HEK293T (cell line): ENCODE data around the gene HNRNPH2.
A peak's percentile ranks its signal among the peaks of the same experiment; 100 is the strongest.

Experiments
- CTCF ChIA-PET: fragments of 350-600 bp; formaldehyde crosslinking; extraction: SDS; loops from one replicate; lab custom pipeline; 2021; ENCODE audit warnings: antibody characterized with exemption, inconsistent platforms; lab: Yijun Ruan, JAX
- POLR2A ChIA-PET: fragments of 350-600 bp; formaldehyde crosslinking; extraction: SDS; loops from one replicate; lab custom pipeline; 2020; ENCODE audit warnings: antibody characterized with exemption, inconsistent platforms; lab: Yijun Ruan, JAX
- DNase-seq: peaks from one replicate; pipeline ENCODE4 v3.0.0; 2012; ENCODE audit warnings: mixed read lengths; ENCODE audit errors: extremely low spot score
- ARNT ChIP-seq: fragments of 450-650 bp; IDR thresholded peaks from 2 replicates; pipeline ENCODE4 v1.6.1; 2017; ENCODE audit warnings: mild to moderate bottlenecking
- BHLHE40 ChIP-seq: fragments of 450-650 bp; IDR thresholded peaks from 2 replicates; pipeline ENCODE4 v1.6.1; 2016; ENCODE audit warnings: mild to moderate bottlenecking, moderate library complexity, borderline replicate concordance
- CTBP1 ChIP-seq: fragments of 450-650 bp; IDR thresholded peaks from 2 replicates; pipeline ENCODE4 v1.6.1; 2016; ENCODE audit warnings: borderline replicate concordance
- ELF4 ChIP-seq: fragments of 450-650 bp; IDR thresholded peaks from 2 replicates; pipeline ENCODE4 v1.6.1; 2017; ENCODE audit warnings: antibody characterized with exemption
- FOXA1 ChIP-seq: fragments of 450-650 bp; IDR thresholded peaks from 2 replicates; pipeline ENCODE4 v1.6.1; 2016; ENCODE audit warnings: mild to moderate bottlenecking
- FOXK2 ChIP-seq: fragments of 450-650 bp; IDR thresholded peaks from 2 replicates; pipeline ENCODE4 v1.6.1; 2016; ENCODE audit warnings: mild to moderate bottlenecking
- FOXM1 ChIP-seq: fragments of 450-650 bp; IDR thresholded peaks from 2 replicates; pipeline ENCODE4 v1.6.1; 2017; ENCODE audit warnings: mild to moderate bottlenecking, borderline replicate concordance
- HDGF ChIP-seq: fragments of 450-650 bp; IDR thresholded peaks from 2 replicates; pipeline ENCODE4 v1.6.1; 2017; ENCODE audit warnings: antibody characterized with exemption, borderline replicate concordance
- L3MBTL2 ChIP-seq: fragments of 450-650 bp; conservative IDR thresholded peaks from 2 replicates; pipeline ENCODE4 v1.6.1; 2016; ENCODE audit warnings: mild to moderate bottlenecking
- LEF1 ChIP-seq: fragments of 450-650 bp; IDR thresholded peaks from 2 replicates; pipeline ENCODE4 v1.6.1; 2017; ENCODE audit warnings: mild to moderate bottlenecking, borderline replicate concordance
- NFRKB ChIP-seq: fragments of 450-650 bp; IDR thresholded peaks from 2 replicates; pipeline ENCODE4 v1.6.1; 2016; ENCODE audit warnings: mild to moderate bottlenecking, moderate library complexity
- SP1 ChIP-seq: fragments of 450-650 bp; IDR thresholded peaks from 2 replicates; pipeline ENCODE4 v1.6.1; 2017
- SUZ12 ChIP-seq: fragments of 450-650 bp; IDR thresholded peaks from 2 replicates; pipeline ENCODE4 v1.6.1; 2016; ENCODE audit warnings: mild to moderate bottlenecking
- TARDBP ChIP-seq: fragments of 450-650 bp; IDR thresholded peaks from 2 replicates; pipeline ENCODE4 v1.6.1; 2016
- ZNF384 ChIP-seq: fragments of 450-650 bp; IDR thresholded peaks from 2 replicates; pipeline ENCODE4 v1.6.1; 2016
- TF ChIP-seq, protein P1 (sequence below): fragments of 450-650 bp; IDR thresholded peaks from 2 replicates; pipeline ENCODE4 v1.6.1; 2016

Gene HNRNPH2

DNA sequence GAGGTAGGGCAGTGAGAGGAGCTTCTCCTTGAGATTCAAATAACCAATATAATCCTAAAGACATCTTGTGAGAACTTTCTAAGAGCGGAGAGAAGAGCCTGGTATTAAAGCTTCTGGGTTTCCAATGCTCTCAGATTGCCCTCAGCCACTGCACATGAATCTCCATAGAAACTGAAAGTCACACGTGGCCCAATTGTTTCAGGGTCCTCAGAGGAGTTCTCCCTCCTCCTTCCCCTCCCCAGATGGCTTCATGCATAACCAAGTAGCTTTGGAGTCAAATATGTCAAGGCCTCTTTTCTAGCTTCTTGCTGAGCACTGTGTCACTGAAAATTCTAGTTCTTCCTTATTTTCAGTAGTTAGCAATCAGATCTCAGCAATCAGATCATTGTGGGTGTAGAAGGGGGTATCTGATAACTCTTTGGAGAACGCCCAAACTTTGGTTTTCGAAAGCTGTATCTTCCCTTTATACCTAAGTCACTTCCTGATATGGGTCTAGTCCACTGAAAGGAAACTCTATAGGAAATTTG, 24.3 kb upstream of the HNRNPH2 start:
- DNase-seq: no peak
- POLR2A ChIA-PET: interaction anchor here (0.9 to 1.3 kb wide), 3 partner anchors 13 to 36 kb away, joined by 3 to 7 read pairs (median 4); partner anchors contain the start of gene TIMM8A
- CTCF ChIA-PET: no interaction called here
- TF ChIP-seq ARNT (no peak), TARDBP (no peak), CTBP1 (no peak), NFRKB (no peak), FOXM1 (no peak), FOXA1 (no peak), ELF4 (no peak), ZNF384 (no peak), SP1 (no peak), HDGF (no peak), FOXK2 (no peak), SUZ12 (no peak), LEF1 (no peak), BHLHE40 (no peak), L3MBTL2 (no peak)
- TF ChIP-seq, protein P1, sequence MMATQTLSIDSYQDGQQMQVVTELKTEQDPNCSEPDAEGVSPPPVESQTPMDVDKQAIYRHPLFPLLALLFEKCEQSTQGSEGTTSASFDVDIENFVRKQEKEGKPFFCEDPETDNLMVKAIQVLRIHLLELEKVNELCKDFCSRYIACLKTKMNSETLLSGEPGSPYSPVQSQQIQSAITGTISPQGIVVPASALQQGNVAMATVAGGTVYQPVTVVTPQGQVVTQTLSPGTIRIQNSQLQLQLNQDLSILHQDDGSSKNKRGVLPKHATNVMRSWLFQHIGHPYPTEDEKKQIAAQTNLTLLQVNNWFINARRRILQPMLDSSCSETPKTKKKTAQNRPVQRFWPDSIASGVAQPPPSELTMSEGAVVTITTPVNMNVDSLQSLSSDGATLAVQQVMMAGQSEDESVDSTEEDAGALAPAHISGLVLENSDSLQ: no peak

DNA sequence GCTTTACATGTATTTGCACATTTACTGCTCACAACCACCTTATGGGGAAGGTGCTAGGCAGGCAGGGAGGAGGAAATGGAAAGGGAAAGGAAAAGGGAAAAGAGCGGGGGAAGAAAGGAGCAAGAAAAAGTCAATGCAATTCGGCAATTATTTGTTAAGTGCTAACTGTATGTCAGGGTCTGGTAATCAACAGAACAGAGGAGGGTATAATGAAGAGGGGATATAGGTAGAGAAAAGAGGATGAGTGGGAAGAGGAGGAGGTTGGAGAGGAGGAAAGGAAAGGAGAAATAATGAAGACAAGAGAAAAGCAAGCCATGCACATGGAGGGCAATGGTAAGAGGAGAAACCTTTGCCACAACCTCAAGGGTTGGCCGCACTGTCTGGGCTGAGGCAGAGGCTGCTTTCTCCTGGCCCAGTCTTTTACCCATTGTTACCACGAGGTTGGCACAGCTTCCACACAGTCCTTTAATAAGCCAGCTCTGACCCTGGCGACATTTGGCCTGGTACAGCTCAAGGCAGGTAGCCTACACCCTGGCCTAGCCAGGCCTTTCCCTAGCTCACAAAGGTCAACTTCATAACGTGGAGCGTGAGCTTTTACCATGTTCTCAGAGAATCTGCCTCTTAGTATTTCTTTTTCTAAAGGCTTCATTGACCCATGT, 22.9 kb upstream of the HNRNPH2 start:
- TF ChIP-seq CTBP1: peak; percentile 39; the same call in 1 of the 2 replicates
- no peak for TF ChIP-seq SUZ12
- POLR2A ChIA-PET: interaction anchor here (1.0 kb wide), 1 partner anchor 11 kb away, joined by 3 read pairs; no protein-coding TSS in a partner anchor
- DNase-seq: no peak
- CTCF ChIA-PET: no interaction called here

DNA sequence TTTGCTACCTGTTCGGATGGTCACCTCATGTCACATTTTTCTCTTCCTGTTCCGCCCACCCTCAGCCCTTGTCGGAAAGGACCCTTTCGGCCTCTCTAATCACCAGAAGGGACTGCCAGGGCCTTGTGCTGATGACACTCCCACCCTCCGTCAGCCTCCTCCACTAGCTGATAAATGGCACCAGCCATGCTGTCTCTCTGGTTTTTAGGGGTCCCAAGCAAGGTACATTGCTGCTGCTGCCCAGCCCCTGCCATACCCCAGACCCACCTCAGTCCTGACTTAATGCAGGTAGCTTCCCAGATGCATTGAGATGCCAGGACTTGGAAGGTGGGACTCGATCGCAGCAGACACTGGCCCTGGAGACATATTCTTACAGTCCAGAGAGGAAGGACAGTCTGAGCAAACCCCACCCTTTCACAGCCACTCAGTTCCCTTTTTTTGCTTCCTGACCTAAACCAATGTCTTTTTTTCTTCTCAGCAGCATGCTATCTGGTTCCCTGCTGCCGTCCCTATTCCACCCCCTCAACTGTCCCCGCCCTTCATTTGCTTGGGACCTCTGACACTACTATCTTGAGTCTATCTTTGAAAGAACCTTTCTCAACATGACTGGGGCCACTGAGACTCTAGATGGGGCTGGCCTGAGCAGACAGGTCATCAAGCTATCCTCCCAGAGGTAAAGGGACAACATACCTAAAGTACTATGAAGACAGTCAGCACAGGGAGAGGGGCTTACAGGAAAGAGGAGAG, 22.1 kb upstream of the HNRNPH2 start, which contains the start of gene BTK:
TSS of gene BTK (minus strand) at position 397 of the 747 bp plus-strand sequence. CDS start 10,907 bp downstream, outside the sequence.
- TF ChIP-seq ZNF384: no peak
- TF ChIP-seq, protein P1: no peak
- no peak for TF ChIP-seq BHLHE40
- TF ChIP-seq FOXM1: no peak
- no peak for TF ChIP-seq TARDBP
- TF ChIP-seq FOXA1: no peak
- no peak for TF ChIP-seq HDGF
- TF ChIP-seq CTBP1: no peak
- no peak for TF ChIP-seq SUZ12
- TF ChIP-seq ELF4: no peak
- TF ChIP-seq FOXK2: no peak
- no peak for TF ChIP-seq NFRKB
- TF ChIP-seq SP1: no peak
- no peak for TF ChIP-seq L3MBTL2
- no peak for TF ChIP-seq LEF1
- TF ChIP-seq ARNT: no peak
- ChIA-PET POLR2A (interaction anchor here (1.0 kb wide), 1 partner anchor 10 kb away, joined by 3 read pairs; no protein-coding TSS in a partner anchor), CTCF (no interaction called here)
- no peak for DNase-seq

DNA sequence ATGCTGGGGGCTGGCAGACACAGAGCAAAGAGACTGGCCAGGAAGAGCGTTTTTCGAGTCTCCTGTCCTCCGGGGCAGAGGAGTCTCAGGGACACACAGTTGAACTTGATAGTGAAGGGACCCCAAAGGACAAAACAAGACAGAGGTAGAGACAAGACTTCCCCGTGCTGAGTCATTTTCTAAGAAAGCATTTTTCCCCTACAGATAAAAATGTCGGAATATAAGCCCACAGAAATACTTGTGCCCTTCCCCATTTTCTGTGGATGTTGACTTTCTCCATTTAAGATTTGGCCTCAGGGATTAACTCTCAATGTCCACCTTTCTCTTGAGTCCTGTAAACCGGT, 21.5 kb upstream of the HNRNPH2 start:
- POLR2A ChIA-PET: no interaction called here
- CTCF ChIA-PET: no interaction called here
- TF ChIP-seq FOXM1: no peak
- no peak for TF ChIP-seq ZNF384
- no peak for DNase-seq

DNA sequence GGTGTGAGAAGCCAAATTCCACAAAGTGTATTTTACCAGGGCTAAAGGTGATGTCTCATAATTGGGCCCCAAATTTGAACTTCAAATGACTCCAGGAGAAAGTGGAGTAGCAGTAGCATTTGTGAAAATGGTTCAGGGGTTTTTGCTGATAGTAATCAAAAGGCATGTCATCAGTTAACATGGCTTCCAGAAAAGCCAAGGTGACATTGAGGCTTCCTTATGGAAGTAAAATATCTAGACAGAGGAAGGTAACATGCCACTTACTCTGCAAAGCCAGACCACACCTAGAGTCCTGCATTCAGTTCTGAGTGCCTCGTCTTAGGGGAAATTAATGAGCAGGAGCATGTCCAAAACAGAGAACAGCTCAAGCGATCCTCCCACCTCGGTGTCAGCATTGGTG, 19.4 kb upstream of the HNRNPH2 start:
- POLR2A ChIA-PET: interaction anchor here (0.5 to 1.7 kb wide), 2 partner anchors 40 to 133 kb away, joined by 5 to 7 read pairs; partner anchors contain the start of gene TIMM8A
- CTCF ChIA-PET: interaction anchor here (1.0 kb wide), 1 partner anchor 30 kb away, joined by 3 read pairs; no protein-coding TSS in a partner anchor
- DNase-seq: no peak
- TF ChIP-seq ELF4: no peak

DNA sequence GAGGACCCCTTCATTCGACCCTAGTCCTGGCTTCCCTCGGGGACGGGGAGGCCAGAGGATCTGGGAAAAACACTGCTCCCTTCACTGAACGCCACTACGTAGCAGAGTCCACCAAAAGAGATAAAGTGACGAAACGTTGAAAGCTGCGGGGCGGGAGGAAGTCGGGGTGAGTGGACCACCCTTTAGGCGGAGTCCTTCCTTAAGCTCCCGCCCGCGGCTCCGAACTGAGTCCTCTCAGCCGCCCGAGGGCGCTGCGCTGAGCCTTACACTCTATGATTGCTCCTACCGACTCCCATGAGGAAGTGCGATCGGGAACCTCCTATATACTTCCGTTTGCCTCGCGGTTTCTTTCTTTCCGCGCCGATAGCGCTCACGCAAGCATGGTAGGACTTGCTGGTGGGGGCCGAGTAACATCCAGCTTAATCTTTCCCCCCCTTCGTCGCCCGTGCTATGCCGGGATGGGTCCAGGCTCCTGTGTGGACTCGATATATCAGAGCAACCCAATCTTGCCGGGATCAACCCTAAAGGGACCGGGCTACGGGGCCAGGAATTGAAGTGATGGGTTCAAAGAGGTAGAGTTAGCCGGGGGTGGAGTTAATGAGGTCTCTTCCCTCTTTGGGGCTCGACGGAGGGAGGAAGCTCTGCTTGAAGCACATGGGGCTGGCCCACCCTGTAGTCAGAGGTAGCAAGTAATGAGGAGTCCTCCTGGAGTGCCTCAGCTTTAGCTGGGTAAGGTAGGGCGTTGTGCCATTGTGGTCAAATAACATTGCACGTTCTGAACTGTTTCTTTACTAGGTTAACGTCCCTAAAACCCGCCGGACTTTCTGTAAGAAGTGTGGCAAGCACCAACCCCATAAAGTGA, 17.1 kb upstream of the HNRNPH2 start, which contains the start of gene RPL36A:
TSS of gene RPL36A (plus strand) at position 348 of the 862 bp plus-strand sequence. CDS start at position 381, 33 bp downstream.
- DNase-seq: peak; percentile 92
- ChIA-PET POLR2A (interaction anchor here (0.8 to 2.8 kb wide), 31 partner anchors 9 to 341 kb away, joined by 3 to 95 read pairs (median 5); partner anchors contain the start of genes GLA, HNRNPH2 and TIMM8A), CTCF (interaction anchor here (0.6 to 2.1 kb wide), 5 partner anchors 15 to 44 kb away, joined by 3 to 7 read pairs (median 4); partner anchors contain the start of gene TIMM8A)
- TF ChIP-seq HDGF (no peak), LEF1 (no peak), FOXM1 (0 out of 2 replicates have a peak, but pooled peaks have one; percentile 26), TARDBP (no peak), NFRKB (peak; percentile 85), SP1 (no peak), L3MBTL2 (peak; percentile 90), ARNT (0 out of 2 replicates have a peak, but pooled peaks have one; percentile 19), ELF4 (peak; percentile 94)
- TF ChIP-seq, protein P1: no peak
